Loucy (cell line): Measurements from ENCODE around the gene SNRNP25.

ENCODE experiments used
- H2AFZ ChIP-seq: fragments of 200-600 bp; sonication (generic); 2 replicates; pipeline ENCODE4 v1.6.0; 2016; ENCODE audit warnings: antibody characterized with exemption, mild to moderate bottlenecking, low read length, moderate library complexity
- H3F3A ChIP-seq: fragments of 200-600 bp; 2 replicates; pipeline ENCODE4 v1.6.0; 2016; ENCODE audit warnings: antibody characterized with exemption, low read depth, mild to moderate bottlenecking
- H3K27me3 ChIP-seq: fragments of 200-600 bp; sonication (generic); 2 replicates; pipeline ENCODE4 v1.6.1; 2014; ENCODE audit warnings: low read length, mild to moderate bottlenecking; ENCODE audit not compliant: insufficient read depth, poor library complexity, severe bottlenecking
- H3K36me3 ChIP-seq: fragments of 200-600 bp; sonication (generic); 2 replicates; pipeline ENCODE4 v1.6.1; 2016; ENCODE audit warnings: low read length; ENCODE audit not compliant: insufficient read depth
- H3K4me1 ChIP-seq: fragments of 200-600 bp; sonication (generic); 2 replicates; pipeline ENCODE4 v1.5.1; 2014; ENCODE audit warnings: low read length, mild to moderate bottlenecking; ENCODE audit not compliant: insufficient read depth, poor library complexity, severe bottlenecking
- H3K4me2 ChIP-seq: fragments of 200-600 bp; sonication (generic); 2 replicates; pipeline ENCODE4 v1.6.0; 2014; ENCODE audit warnings: antibody characterized with exemption, low read length, low read depth, mild to moderate bottlenecking; ENCODE audit not compliant: poor library complexity, severe bottlenecking
- H3K4me3 ChIP-seq: fragments of 200-600 bp; sonication (generic); 2 replicates; pipeline ENCODE4 v1.5.1; 2014; ENCODE audit warnings: low read length, mild to moderate bottlenecking, mixed read lengths; ENCODE audit not compliant: poor library complexity, severe bottlenecking
- H3K79me2 ChIP-seq: fragments of 200-600 bp; sonication (generic); 2 replicates; pipeline ENCODE4 v1.6.1; 2014; ENCODE audit warnings: low read length; ENCODE audit not compliant: insufficient read depth
- H3K9ac ChIP-seq: fragments of 200-600 bp; sonication (generic); 2 replicates; pipeline ENCODE4 v1.6.0; 2014; ENCODE audit warnings: mild to moderate bottlenecking, low read depth, low read length, moderate library complexity; ENCODE audit not compliant: poor library complexity, severe bottlenecking
- H3K9me2 ChIP-seq: fragments of 200-600 bp; sonication (generic); replicated peaks from 2 replicates; pipeline ENCODE4 v1.6.1; 2016; ENCODE audit warnings: low read depth, low read length, mixed read lengths
- H3K9me3 ChIP-seq: fragments of 200-600 bp; sonication (generic); 2 replicates; pipeline ENCODE4 v1.6.1; 2014; ENCODE audit warnings: mild to moderate bottlenecking, antibody characterized with exemption, low read length, low read depth; ENCODE audit not compliant: insufficient read depth
- H4K20me1 ChIP-seq: fragments of 200-600 bp; sonication (generic); 2 replicates; pipeline ENCODE4 v1.6.0; 2014; ENCODE audit warnings: antibody characterized with exemption, low read length, mild to moderate bottlenecking; ENCODE audit not compliant: insufficient read depth, poor library complexity, severe bottlenecking
- CTCF ChIP-seq: fragments of 200-600 bp; sonication (generic); conservative IDR thresholded peaks from 2 replicates; pipeline ENCODE4 v1.5.1; 2014; ENCODE audit warnings: mild to moderate bottlenecking, antibody characterized with exemption, low read length
- EZH2phosphoT487 ChIP-seq: fragments of 200-600 bp; IDR thresholded peaks from 2 replicates; pipeline ENCODE4 v1.6.1; 2018; ENCODE audit warnings: antibody characterized with exemption, mild to moderate bottlenecking, moderate library complexity, borderline replicate concordance

Gene SNRNP25

GRCh38 chr16:79151-80054 lies 25.8 kb downstream of the SNRNP25 start:
- Histone ChIP-seq H3F3A (no peaks in the 10 kb centered on the region), H3K4me1 (peaks cover 42% of the 10 kb centered on the region), H4K20me1 (no peaks in the 10 kb centered on the region), H3K9me3 (no peaks in the 10 kb centered on the region), H3K27me3 (no peaks in the 10 kb centered on the region), H3K79me2 (peaks cover 23% of the 10 kb centered on the region), H2AFZ (no peak overlapping the region), H3K36me3 (no peaks in the 10 kb centered on the region), H3K9ac (peak overlapping the region; percentile 82), H3K9me2 (no peaks in the 10 kb centered on the region), H3K4me2 (peak overlapping the region; percentile 99), H3K4me3 (peak overlapping the region; percentile 81)
- no peak for TF ChIP-seq CTCF
- no peak for TF ChIP-seq EZH2phosphoT487

- no peak for TF ChIP-seq CTCF
- no peak for TF ChIP-seq EZH2phosphoT487
- no peaks in the 10 kb centered on the region for H3K27me3 ChIP-seq
- H3K9me3 ChIP-seq = no peaks in the 10 kb centered on the region
- no peaks in the 10 kb centered on the region; the same call in 1 of the 2 replicates for H3F3A ChIP-seq
- H2AFZ ChIP-seq = no peak overlapping the region
- H3K36me3 ChIP-seq = no peaks in the 10 kb centered on the region
- no peaks in the 10 kb centered on the region for H4K20me1 ChIP-seq
- H3K79me2 ChIP-seq = peaks cover 16% of the 10 kb centered on the region
- H3K4me2 ChIP-seq = peak overlapping the region; percentile 81
- peaks cover 46% of the 10 kb centered on the region for H3K4me1 ChIP-seq
- H3K4me3 ChIP-seq = no peak overlapping the region
- H3K9me2 ChIP-seq = no peaks in the 10 kb centered on the region
- H3K9ac ChIP-seq = no peak overlapping the region
Measured at GRCh38 chr16:83060-83603, 29.5 kb downstream of the SNRNP25 start.

- Histone ChIP-seq H3K4me2 (peak overlapping the region; percentile 81), H3K4me1 (peaks cover 46% of the 10 kb centered on the region), H3F3A (no peaks in the 10 kb centered on the region; the same call in 1 of the 2 replicates), H3K9ac (peak overlapping the region; percentile 76), H3K9me3 (no peaks in the 10 kb centered on the region), H3K4me3 (peak overlapping the region; percentile 61), H2AFZ (no peak overlapping the region), H3K27me3 (no peaks in the 10 kb centered on the region), H3K9me2 (no peaks in the 10 kb centered on the region), H3K36me3 (no peaks in the 10 kb centered on the region), H3K79me2 (peaks cover 8% of the 10 kb centered on the region), H4K20me1 (no peaks in the 10 kb centered on the region)
- TF ChIP-seq CTCF (no peak), EZH2phosphoT487 (no peak)
Measured at GRCh38 chr16:83781-84615, 30.4 kb downstream of the SNRNP25 start.
